Measurements from ENCODE around the gene GPR183. TPM values are rescaled to one million over a fixed set of nuclear protein-coding genes. Genes with fewer than 3 reads are reported as not detected.

The GPR183 gene
- total RNA-seq, 1 donor from 2014 or later = not detected

- no peak for DNase-seq (ENCODE audit: low read depth)
These were observed 61.1 kb downstream of the GPR183 start for GRCh38 chr13:99246100-99246499.

Other genes with a start within 250 kb of the GPR183 start
- gene UBAC2, start 106.5 kb downstream of the GPR183 start, total RNA-seq = 32.8 and 63.5 TPM in 2 replicates
- gene GPR18, start 49.0 kb downstream of the GPR183 start, total RNA-seq = not detected in 2 replicates
- 252 and 253 TPM in 2 replicates for gene TM9SF2, start 194.1 kb upstream of the GPR183 start, total RNA-seq

Measured in renal cortical epithelial cell (primary cell).